Parathyroid adenoma (tissue), 2 donors: ENCODE results near the gene TAS2R41.

Experiments
- H2AFZ ChIP-seq: fragments of 300-600 bp; sonication (generic); one replicate; pipeline ENCODE4 v1.7.0; 2017; ENCODE audit warnings: antibody characterized with exemption, mild to moderate bottlenecking
- H3K27ac ChIP-seq: fragments of 300-600 bp; sonication (generic); one replicate; pipeline ENCODE4 v1.7.0; 2017
- H3K27me3 ChIP-seq: fragments of 300-600 bp; sonication (generic); one replicate; pipeline ENCODE4 v1.7.0; 2017; ENCODE audit warnings: low read length; ENCODE audit not compliant: control insufficient read depth, insufficient read depth
- H3K36me3 ChIP-seq: fragments of 300-600 bp; sonication (generic); one replicate; pipeline ENCODE4 v1.7.0; 2017; ENCODE audit warnings: low read length; ENCODE audit not compliant: control insufficient read depth, insufficient read depth
- H3K4me1 ChIP-seq: fragments of 300-600 bp; sonication (generic); one replicate; pipeline ENCODE4 v1.7.0; 2017; ENCODE audit warnings: control low read depth
- H3K4me2 ChIP-seq: fragments of 300-600 bp; sonication (generic); one replicate; pipeline ENCODE4 v1.7.0; 2017; ENCODE audit warnings: low read length
- H3K4me3 ChIP-seq: fragments of 300-600 bp; sonication (generic); one replicate; pipeline ENCODE4 v1.7.0; 2017; ENCODE audit warnings: low read depth, low read length
- H3K79me2 ChIP-seq: fragments of 300-600 bp; sonication (generic); one replicate; pipeline ENCODE4 v1.7.0; 2017; ENCODE audit warnings: control low read depth
- H3K9ac ChIP-seq: fragments of 300-600 bp; sonication (generic); one replicate; pipeline ENCODE4 v1.7.0; 2017; ENCODE audit warnings: mild to moderate bottlenecking
- H3K9me3 ChIP-seq: fragments of 300-600 bp; sonication (generic); one replicate; pipeline ENCODE4 v1.7.0; 2017; ENCODE audit warnings: low read length; ENCODE audit not compliant: control insufficient read depth
- TF ChIP-seq, protein P1 (sequence below): fragments of 300-600 bp; sonication (generic); IDR thresholded peaks from one replicate; pipeline ENCODE4 v1.7.0; 2017; ENCODE audit warnings: antibody characterized with exemption, mild to moderate bottlenecking
- donor health status: primary hyperparathyroidism.

The TAS2R41 gene

DNA sequence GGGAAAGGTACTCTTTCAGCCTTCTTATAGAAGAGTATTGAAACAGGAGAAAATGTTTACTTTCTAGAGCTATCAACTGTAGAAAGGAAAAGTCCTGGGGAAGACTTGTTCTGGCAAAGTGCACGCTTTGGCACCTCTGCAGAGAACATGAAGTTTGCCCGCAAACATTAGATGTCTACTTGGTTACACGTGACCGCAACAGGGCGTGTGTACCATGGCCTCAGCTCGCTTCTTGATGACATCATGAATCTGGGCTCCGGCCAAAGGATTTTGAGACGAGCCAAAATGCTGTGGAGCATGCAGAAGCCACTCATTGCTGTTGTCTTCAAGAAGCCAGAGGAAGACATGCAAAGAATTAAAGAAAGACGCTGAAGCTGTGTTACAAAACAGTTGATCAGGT lies 43.0 kb upstream of the TAS2R41 start:
- no peaks in the 10 kb centered on the region for H3K36me3 ChIP-seq
- peak overlapping the region; percentile 8 for H3K27ac ChIP-seq
- peaks cover 23% of the 10 kb centered on the region for H3K4me1 ChIP-seq
- peak overlapping the region; percentile 2 for H3K4me2 ChIP-seq
- TF ChIP-seq, protein P1, sequence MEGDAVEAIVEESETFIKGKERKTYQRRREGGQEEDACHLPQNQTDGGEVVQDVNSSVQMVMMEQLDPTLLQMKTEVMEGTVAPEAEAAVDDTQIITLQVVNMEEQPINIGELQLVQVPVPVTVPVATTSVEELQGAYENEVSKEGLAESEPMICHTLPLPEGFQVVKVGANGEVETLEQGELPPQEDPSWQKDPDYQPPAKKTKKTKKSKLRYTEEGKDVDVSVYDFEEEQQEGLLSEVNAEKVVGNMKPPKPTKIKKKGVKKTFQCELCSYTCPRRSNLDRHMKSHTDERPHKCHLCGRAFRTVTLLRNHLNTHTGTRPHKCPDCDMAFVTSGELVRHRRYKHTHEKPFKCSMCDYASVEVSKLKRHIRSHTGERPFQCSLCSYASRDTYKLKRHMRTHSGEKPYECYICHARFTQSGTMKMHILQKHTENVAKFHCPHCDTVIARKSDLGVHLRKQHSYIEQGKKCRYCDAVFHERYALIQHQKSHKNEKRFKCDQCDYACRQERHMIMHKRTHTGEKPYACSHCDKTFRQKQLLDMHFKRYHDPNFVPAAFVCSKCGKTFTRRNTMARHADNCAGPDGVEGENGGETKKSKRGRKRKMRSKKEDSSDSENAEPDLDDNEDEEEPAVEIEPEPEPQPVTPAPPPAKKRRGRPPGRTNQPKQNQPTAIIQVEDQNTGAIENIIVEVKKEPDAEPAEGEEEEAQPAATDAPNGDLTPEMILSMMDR: no peak
- peak overlapping the region; percentile 14 for H2AFZ ChIP-seq
- no peak overlapping the region for H3K9ac ChIP-seq
- no peak overlapping the region for H3K4me3 ChIP-seq
- H3K79me2 ChIP-seq: no peaks in the 10 kb centered on the region
- H3K9me3 ChIP-seq: no peaks in the 10 kb centered on the region
- no peaks in the 10 kb centered on the region for H3K27me3 ChIP-seq

DNA sequence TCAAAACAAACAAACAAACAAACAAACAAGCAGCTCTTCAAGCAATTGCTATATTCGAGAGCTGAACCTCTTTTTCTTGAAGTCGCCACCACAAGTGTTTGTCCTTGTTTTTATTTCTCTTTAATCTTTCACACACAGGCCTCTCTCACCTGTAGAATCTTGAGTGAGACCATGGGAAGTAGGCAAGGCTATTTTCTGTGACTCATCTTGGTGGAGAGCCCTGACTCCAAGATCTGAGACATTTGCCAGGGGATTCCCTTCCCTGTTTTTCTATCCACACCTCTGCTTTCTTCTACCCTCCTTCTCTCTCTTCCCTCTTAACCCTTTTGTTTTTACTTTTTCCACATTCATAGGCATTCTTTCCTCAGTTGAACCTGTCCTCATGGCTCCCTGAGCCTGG lies 42.4 kb upstream of the TAS2R41 start:
- no peak overlapping the region for H2AFZ ChIP-seq
- no peaks in the 10 kb centered on the region for H3K27me3 ChIP-seq
- H3K9me3 ChIP-seq: no peaks in the 10 kb centered on the region
- no peak overlapping the region for H3K4me3 ChIP-seq
- H3K79me2 ChIP-seq: no peaks in the 10 kb centered on the region
- TF ChIP-seq, protein P1: no peak
- H3K36me3 ChIP-seq: no peaks in the 10 kb centered on the region
- no peak overlapping the region for H3K9ac ChIP-seq
- H3K4me2 ChIP-seq: no peak overlapping the region
- peak overlapping the region; percentile 8 for H3K27ac ChIP-seq
- H3K4me1 ChIP-seq: peaks cover 23% of the 10 kb centered on the region

DNA sequence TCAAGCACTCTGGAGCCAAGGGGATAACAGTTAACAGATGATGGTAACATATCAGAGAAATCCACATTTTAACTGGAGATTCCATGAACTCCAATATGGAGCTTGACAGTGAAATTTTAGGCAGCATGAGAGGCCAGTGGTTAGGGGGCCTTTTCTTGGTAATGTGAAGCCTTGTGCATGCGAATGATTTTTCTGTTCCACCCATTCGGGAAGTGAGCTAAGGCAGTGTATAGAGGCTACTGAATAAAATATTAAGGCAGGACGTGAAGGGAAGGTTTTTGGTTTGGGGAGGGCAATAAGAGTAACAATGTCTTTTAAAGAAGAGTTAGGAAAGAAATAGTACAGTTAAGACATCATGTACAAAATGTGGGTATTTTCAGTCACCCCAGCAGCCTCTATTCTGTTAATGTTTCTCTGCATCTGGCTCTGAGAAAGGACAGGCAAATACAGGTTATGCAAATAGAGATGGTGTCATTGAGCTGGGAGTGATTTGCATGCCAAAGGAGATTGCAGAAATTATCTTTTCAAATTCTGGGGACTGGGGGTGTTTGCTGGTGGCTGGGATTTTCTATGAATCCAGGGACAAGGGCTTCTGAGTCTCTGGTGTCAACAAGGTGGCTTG lies 41.2 kb upstream of the TAS2R41 start:
- Histone ChIP-seq H3K27me3 (no peaks in the 10 kb centered on the region), H3K36me3 (no peaks in the 10 kb centered on the region), H3K27ac (no peak overlapping the region), H3K4me1 (peaks cover 23% of the 10 kb centered on the region), H3K9me3 (no peaks in the 10 kb centered on the region), H3K79me2 (no peaks in the 10 kb centered on the region), H2AFZ (no peak overlapping the region), H3K4me2 (no peak overlapping the region), H3K4me3 (no peak overlapping the region), H3K9ac (no peak overlapping the region)
- TF ChIP-seq, protein P1: no peak

DNA sequence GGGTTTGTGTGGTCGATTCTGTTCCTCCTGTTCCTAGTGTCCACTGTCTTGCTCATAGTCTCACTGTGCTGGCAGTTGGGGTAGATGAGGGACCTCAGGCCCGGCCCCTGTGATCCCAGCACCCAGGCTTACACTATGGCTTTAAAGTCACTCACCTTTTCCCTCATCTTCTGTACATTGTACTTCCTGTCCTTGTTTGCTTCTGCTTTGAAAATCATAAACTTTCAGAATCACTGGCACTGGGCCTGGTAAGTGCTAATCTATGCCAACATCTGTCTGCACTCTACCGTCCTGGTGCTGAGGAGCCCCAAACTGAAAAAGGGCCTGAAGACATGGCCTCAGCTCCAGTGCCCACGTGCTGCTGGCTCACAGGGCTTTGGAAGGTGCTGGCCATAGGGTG lies 40.1 kb upstream of the TAS2R41 start:
- H3K4me1 ChIP-seq: peaks cover 23% of the 10 kb centered on the region
- H3K27me3 ChIP-seq: no peaks in the 10 kb centered on the region

More for the DNA sequence above, 40.1 kb upstream of the TAS2R41 start:
- no peak overlapping the region for H3K4me3 ChIP-seq
- no peaks in the 10 kb centered on the region for H3K9me3 ChIP-seq
- H3K27ac ChIP-seq: no peak overlapping the region
- peak overlapping the region; percentile 73 for H2AFZ ChIP-seq
- no peaks in the 10 kb centered on the region for H3K36me3 ChIP-seq
- TF ChIP-seq, protein P1: no peak
- no peaks in the 10 kb centered on the region for H3K79me2 ChIP-seq
- H3K9ac ChIP-seq: no peak overlapping the region
- peak overlapping the region; percentile 10 for H3K4me2 ChIP-seq
